ENCODE data around the gene ATR.
"Not testable (repeated sequence)": the region's sequence is repeated elsewhere in the genome, so short reads cannot be mapped to it uniquely, and the experiment has no call there.

ATR gene

DNA sequence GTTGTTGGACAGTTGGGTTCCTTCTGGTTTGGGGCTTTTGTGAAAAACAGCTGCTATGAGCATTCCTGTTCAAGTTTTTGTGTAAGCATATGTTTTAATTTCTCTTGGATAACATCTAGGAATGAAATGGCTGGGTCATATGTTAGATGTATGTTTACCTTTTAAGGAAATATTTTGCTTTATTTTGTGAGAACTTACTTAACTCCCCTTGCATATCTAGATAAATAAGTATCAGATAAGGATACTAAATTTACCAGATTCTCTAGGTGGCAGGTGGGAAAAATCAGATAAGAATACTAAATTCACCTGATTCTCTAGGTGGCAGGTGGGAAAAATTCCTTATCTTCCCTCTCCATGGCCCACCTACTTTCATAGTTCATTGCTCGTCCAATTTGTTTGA is 16.6 kb upstream of the ATR start:
- no peak for DNase-seq (ENCODE audit: low read depth)

DNA sequence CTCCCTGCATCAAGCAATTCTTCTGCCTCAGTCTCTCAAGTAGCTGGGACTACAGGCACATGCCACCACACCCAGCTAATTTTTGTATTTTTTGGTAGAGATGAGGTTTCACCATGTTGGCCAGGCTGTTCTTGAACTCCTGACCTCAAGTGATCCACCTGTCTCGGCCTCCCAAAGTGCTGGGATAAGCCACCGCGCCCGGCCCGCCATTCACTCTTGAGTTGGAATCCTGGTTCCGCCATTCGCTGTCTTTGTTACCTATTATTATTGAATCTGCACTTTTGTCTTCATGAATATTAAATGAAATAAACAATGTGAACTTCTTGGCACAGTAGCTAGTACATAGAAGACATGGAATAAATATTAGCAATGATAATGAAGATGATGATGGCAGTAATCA is 13.7 kb upstream of the ATR start:
- not testable (repeated sequence) for DNase-seq (ENCODE audit: low read depth)

DNA sequence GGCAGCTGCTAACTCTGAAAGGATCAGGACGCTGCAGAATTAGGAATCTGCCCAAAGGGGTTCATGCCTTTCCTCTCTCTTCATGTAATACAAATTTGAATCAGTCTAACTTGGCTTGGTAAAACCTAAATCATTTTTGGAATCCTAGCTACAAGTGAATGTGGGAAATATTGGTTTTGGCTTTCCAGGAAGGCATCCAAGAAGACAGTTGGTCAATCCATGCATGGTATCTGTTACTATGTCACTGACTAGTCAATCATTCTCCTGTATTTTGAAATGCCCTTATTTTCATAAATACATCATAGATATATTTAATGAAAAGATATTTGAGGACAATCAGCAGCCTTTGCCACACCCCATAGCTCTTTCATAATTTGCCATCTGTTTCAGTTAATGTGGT is 10.2 kb upstream of the ATR start:
- no peak for DNase-seq (ENCODE audit: low read depth)

GRCh38 chr3:142586803-142587406 is 8.4 kb upstream of the ATR start:
- no peak for DNase-seq (ENCODE audit: low read depth)

- not testable (repeated sequence) for DNase-seq (ENCODE audit: low read depth)
Measured at GRCh38 chr3:142581070-142581469, 2.5 kb upstream of the ATR start.

GRCh38 chr3:142580061-142580423 is 1.5 kb upstream of the ATR start:
- no peak for DNase-seq (ENCODE audit: low read depth)

- no peak for DNase-seq (ENCODE audit: low read depth)
Measured at GRCh38 chr3:142577696-142578328, 721 bp downstream of the ATR start.

DNA sequence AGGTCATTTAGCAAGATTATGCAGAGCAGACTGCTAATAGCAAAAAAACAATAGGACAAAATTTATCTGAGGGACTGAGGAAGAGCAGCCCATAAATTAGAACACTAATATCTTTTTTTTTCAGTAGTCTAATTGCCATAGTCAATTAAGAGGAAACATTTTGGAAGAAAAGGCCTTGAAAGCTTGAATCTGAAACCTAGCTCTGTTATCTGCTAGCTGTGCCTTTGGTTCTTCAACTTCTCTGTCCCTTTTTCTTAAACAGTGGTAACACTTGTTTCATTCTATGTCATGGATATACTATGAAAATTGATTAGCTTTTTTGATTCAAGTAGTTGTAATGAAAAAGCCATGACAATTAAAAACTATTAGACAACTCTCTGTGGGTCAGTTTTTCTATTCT is 1.7 kb downstream of the ATR start:
- no peak for DNase-seq (ENCODE audit: low read depth)

- no peak for DNase-seq (ENCODE audit: low read depth)
Measured at GRCh38 chr3:142574665-142575064, 3.9 kb downstream of the ATR start.

DNA sequence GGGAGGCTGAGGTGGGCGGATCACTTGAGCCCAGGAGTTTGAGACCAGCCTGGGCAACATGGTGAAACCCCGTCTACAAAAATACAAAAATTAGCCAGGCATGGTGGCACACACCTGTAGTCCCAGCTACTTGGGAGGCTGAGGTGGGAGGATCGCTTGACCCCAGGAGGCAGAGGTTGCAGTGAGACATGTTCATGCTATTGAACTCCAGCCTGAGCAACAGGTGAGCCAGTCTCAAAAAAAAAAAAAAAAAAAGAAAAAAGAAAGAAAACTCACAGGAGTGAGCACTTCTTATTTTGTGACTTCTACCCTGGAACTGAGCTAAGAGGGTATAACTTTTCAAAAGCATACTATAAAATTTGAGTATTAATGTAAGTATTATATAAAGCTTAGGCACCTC is 4.3 kb downstream of the ATR start:
- not testable (repeated sequence) for DNase-seq (ENCODE audit: low read depth)

- not testable (repeated sequence) for DNase-seq (ENCODE audit: low read depth)
Measured at GRCh38 chr3:142569422-142569821, 9.1 kb downstream of the ATR start.

DNA sequence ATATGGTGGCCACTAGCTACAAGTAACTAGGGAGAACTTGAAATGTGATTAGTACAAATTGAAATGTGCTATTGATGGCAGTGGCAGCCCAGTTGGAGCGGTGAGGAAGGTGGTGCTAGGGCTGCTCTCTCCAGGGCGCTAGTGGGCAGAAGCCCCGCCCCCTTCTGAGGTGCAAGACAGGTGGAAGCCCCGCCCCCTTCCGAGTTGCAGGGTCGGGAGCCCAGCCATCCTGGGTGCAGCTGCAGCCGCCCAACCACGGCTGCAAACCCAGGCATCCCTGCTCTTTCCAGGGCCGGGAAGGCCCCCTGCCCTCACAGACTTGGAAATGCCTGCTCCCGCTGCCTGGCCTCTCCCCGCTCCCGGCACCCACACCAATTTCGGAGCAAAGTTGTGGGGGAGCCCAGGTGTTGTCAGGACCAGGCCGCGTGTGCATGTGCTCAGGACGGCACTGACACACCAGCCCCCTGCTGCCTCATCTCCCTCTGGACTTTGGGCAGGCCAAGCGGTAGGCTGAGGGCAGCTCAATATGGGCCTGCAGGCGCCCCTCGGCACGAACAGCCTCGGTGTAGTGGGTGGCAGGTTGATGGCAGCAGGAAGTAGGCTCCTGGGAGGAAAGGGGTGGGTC is 10.0 kb downstream of the ATR start:
- DNase-seq (ENCODE audit: low read depth): no peak

DNA sequence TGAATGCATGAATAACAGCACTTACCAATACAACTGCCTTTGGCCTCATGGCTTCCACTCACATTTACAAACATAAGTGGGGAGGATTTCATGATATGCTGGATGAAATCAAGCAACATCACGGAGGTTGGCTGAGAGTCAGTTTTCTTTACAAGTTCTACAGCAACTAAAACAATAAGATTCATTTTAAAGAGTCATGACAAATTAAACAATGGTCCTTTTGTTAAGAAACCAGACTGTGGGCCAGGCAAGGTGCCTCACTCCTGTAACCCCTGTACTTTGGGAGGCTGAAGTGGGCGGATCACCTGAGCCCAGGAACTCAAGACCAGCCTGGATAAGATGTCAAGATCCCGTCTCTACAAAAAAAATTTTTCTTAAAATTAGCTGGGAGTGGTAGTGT is 12.4 kb downstream of the ATR start:
- DNase-seq (ENCODE audit: low read depth): no peak

DNA sequence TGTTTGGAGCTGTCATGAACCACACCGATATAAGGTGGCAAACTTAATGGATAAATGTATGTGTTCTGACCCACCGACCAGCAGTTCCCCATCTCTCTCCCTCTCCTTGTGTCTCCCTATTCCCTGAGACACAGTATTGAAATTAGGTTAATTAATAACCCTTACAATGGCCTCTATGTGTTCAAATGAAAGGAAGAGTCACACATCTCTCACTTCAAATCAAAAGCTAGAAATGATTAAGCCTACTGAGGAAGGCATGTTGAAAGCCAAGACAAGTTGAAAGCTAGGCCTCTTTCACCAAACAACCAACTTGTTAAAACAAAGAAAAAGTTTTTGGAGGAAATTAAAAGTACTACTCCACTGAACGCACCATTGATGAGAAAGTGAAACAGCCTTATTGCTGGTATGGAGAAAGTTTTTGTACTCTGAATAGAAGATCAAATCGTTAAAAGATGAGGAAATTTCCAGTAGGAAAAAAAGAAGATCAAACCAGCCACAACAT is 15.0 kb downstream of the ATR start:
- no peak for DNase-seq (ENCODE audit: low read depth)

DNA sequence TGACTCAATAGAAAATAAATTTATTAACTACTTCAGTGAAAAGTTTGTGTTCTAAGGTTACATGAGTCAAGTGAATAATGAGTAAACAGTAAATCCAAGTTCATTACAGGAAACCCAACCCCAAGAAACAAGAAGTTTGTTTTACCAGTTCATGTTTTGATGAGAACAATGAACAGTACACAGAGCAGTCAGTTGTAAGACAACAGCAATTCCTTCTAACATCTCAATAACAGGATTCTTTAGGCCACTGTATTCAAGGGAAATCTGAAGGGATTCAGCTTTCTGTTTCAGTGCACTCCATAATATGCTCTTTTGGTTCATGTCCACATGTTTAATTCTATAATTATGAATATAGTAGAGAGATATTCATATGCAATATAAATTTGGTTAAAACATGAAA is 18.4 kb downstream of the ATR start:
- DNase-seq (ENCODE audit: low read depth): no peak

DNA sequence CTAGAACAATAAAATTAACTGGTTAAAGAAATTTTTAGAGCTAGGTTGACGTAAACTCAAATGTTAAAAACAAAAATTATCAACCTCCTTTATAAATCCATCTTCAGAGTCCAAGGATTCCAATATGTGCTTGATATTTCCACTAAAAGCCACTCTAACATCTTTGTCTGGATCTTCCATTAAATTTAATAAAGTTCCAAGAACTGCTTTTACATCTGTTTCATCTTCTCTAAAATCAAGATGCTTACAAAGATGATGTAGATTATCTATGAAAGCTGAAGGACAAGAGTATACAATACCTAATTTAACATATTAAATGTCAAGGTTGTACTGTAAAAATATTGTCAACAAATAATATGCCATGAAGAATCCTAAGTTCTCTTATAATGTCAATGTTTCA is 24.8 kb downstream of the ATR start:
- DNase-seq (ENCODE audit: low read depth): no peak

GRCh38 chr3:142552579-142552978 is 26.0 kb downstream of the ATR start:
- not testable (repeated sequence) for DNase-seq (ENCODE audit: low read depth)

DNA sequence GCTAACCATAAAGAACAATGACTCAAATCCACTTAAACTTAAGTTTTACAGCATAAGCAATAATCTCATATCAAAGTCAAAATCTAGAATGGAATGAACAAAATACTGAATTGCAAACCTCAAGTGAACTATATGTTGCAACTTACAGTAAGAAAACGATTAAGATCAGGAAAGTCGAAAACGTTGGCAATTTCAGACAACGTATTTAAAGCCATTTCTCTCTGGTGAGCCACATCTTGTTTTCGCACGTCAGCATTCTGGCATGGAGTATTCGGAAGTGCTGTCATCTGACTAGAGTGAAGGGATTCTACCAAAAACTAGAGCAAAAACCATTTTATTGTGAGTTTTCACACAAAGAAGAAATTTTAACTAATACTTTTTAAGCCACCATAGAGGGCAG is 28.5 kb downstream of the ATR start:
- DNase-seq (ENCODE audit: low read depth): no peak

- DNase-seq (ENCODE audit: low read depth): no peak
Measured at GRCh38 chr3:142543307-142543706, 35.2 kb downstream of the ATR start.

GRCh38 chr3:142542054-142542453 is 36.5 kb downstream of the ATR start:
- DNase-seq (ENCODE audit: low read depth): no peak

DNA sequence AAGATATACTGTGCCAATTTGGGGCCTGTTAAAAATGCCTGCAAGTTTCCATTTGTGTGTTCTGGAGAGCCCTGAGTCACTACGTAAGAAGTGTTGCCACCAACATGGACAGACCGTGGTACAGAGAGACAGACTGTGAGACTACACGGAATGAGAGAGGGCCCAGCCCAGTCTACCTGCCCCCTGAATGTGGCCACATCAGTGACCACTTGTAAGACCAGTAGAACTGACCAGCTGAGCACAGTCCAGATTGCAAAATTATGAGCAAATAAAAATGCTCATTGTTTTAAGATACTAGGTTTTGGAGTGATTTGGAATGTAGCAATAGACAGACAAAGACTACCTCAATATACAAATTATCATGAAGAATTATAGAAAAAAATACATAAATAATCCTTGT is 42.0 kb downstream of the ATR start:
- DNase-seq (ENCODE audit: low read depth): no peak

DNA sequence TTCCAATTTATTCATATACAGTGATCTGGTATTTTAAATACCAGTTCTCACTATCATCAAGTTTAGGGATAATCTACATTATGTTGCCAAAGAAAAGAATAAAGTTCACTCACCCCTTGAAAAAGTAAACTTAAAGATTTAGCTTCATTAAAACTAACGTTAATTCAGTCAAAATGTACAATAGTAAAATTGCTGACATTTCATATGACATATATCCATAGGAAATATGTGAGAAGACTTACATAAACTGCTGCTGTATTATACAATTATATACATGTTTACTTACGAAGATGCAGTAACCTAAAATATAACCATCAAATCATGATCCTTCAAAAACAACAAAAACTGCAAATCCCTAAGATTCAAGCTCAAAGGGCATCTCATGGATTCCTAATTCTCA is 44.0 kb downstream of the ATR start:
- no peak for DNase-seq (ENCODE audit: low read depth)

GRCh38 chr3:142530296-142530695 is 48.2 kb downstream of the ATR start:
- DNase-seq (ENCODE audit: low read depth): no peak
